ENCODE results near the gene CSTA.

DNA sequence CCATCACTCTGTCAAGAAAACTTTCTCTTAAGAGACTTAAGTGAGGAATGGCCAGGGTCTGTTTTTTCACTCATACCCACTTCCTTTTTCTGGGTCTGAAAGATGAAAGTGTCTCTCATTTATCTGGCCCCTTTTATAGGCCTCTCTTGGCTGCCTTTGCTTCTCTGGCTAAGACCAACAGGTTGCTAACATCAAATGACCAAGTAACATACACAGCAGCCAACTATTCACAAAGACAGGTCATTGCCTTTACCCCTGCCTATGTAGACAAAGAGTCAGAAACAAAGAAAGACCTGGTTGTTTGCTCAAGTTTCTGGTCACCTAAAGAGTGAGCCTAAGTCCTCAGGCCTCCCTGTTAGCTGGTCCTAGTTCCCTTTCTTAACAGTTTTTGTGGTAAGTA, 24.0 kb upstream of the CSTA start:
- no peak for TF ChIP-seq CTCF (IDR thresholded peaks at IDR 0.05)
- TF ChIP-seq POLR2A (IDR thresholded peaks at IDR 0.05) = no peak

All from right lobe of liver (tissue), 4 donors.